Breast epithelium (tissue), 4 donors: ENCODE data around the gene SPRY1. TPM values are rescaled to one million over a fixed set of nuclear protein-coding genes. Genes with fewer than 3 reads are reported as not detected.
A peak's percentile ranks its signal among the peaks of the same experiment; 100 is the strongest.

Experiments
- DNase-seq, 2 donors: peaks; one replicate each; pipeline ENCODE4 v3.0.0-alpha.2; 2019; ENCODE audit warnings: low spot score in 2 of 2
- H3K27ac ChIP-seq, 2 donors: fragments of 200-600 bp; sonication (generic) in 1 of 2; one replicate each; pipeline ENCODE4 v1.5.1; 2016 to 2019; ENCODE audit warnings: mild to moderate bottlenecking in 1 of 2
- H3K27me3 ChIP-seq, 2 donors: fragments of 200-600 bp; sonication (generic) in 1 of 2; one replicate each; pipeline versions ENCODE4 v1.5.1 to v1.6.0; 2017 to 2019; ENCODE audit warnings: control low read depth in 1 of 2, mild to moderate bottlenecking in 1 of 2
- H3K36me3 ChIP-seq: fragments of 200-600 bp; one replicate; pipeline ENCODE4 v1.5.1; 2019
- H3K4me1 ChIP-seq, 2 donors: fragments of 200-600 bp; sonication (generic); one replicate each; pipeline ENCODE4 v1.5.1; 2016 to 2019; ENCODE audit warnings: control low read depth in 1 of 2
- H3K4me3 ChIP-seq, 3 donors: fragments of 200-600 bp; sonication (generic); 1 replicate in 2 of 3; 2 replicates in 1 of 3; pipeline ENCODE4 v1.5.1; 2016 to 2019; ENCODE audit warnings: mild to moderate bottlenecking in 3 of 3, moderate library complexity in 2 of 3
- H3K9me3 ChIP-seq, 2 donors: fragments of 200-600 bp; sonication (generic) in 1 of 2; one replicate each; pipeline ENCODE4 v1.5.1; 2016 to 2019; ENCODE audit warnings: control low read depth in 1 of 2
- CTCF ChIP-seq, 3 donors: fragments of 450-650 bp; IDR thresholded peaks; one replicate each; pipeline ENCODE4 v1.5.1; 2016 to 2017; ENCODE audit warnings: antibody characterized with exemption in 3 of 3, mild to moderate bottlenecking in 3 of 3, moderate library complexity in 3 of 3
- POLR2A ChIP-seq: fragments of 450-650 bp; IDR thresholded peaks from one replicate; pipeline ENCODE4 v1.6.1; 2016; ENCODE audit warnings: antibody characterized with exemption, mild to moderate bottlenecking, moderate library complexity
- POLR2AphosphoS5 ChIP-seq, 3 donors: sonication (generic); formaldehyde crosslinking; IDR thresholded peaks; one replicate each; pipeline ENCODE4 v1.6.1; 2017; ENCODE audit warnings: antibody characterized with exemption in 3 of 3
- intact Hi-C: fragments of 100-400 bp; cut with DNase I; formaldehyde crosslinking; loops from one replicate; pipeline ENCODE4 v1.15.1; 2023; ENCODE audit warnings: low total_unique reads
- total RNA-seq, 3 donors: library from RNA; depleted of rRNA; stranded (reverse); fragments of >200 nt; gene quantifications; one replicate each; pipeline ENCODE4 v1.1.0, GENCODE V29; 2016

SPRY1 gene
- total RNA-seq, 3 donors from 2014 or later = 82.1 to 233 (median 103) TPM

DNA sequence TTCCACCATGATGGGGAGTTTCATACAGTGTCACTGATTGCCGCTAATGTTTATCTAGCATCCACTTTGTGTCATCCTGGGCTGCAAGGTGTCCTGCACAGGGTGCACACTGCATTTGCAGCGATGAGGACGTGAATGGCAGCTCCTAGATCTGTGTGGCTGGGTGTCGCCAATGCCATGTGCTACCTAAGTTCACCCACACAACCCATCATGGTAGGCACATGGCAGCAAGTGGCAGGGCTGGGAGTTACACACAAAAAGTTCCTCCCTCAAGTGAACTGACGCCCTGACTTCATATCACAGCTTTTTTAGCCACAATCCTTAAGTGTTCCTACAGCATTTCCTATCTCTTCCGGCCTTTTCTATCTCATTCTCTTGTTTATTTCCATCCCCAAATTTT, 45.9 kb upstream of the SPRY1 start:
- H3K4me1 ChIP-seq = no peaks in the 10 kb centered on the region
- DNase-seq = no peak
- no peak overlapping the region for H3K4me3 ChIP-seq
- H3K36me3 ChIP-seq = no peaks in the 10 kb centered on the region
- no peaks in the 10 kb centered on the region for H3K9me3 ChIP-seq
- H3K27ac ChIP-seq = no peak overlapping the region
- H3K27me3 ChIP-seq = no peaks in the 10 kb centered on the region
- intact Hi-C loops = no loop called here
- TF ChIP-seq POLR2AphosphoS5 (IDR thresholded peaks at IDR 0.05) = no peak
- no peak for TF ChIP-seq CTCF (IDR thresholded peaks at IDR 0.05)
- no peak for TF ChIP-seq POLR2A

GRCh38 chr4:123351713-123352112, 44.9 kb upstream of the SPRY1 start:
- no peak for DNase-seq
- no peaks in the 10 kb centered on the region for H3K36me3 ChIP-seq
- H3K9me3 ChIP-seq = no peaks in the 10 kb centered on the region
- intact Hi-C loops = no loop called here
- H3K4me3 ChIP-seq = no peak overlapping the region
- no peaks in the 10 kb centered on the region for H3K27me3 ChIP-seq
- no peak for TF ChIP-seq CTCF (IDR thresholded peaks at IDR 0.05)
- H3K4me1 ChIP-seq = no peaks in the 10 kb centered on the region
- H3K27ac ChIP-seq = peak overlapping the region; percentile 72 to 73

GRCh38 chr4:123352240-123352945, 44.2 kb upstream of the SPRY1 start:
- Histone ChIP-seq H3K27me3 (no peaks in the 10 kb centered on the region), H3K4me3 (no peak overlapping the region), H3K27ac (peak overlapping the region; percentile 72 to 85), H3K4me1 (no peaks in the 10 kb centered on the region), H3K36me3 (no peaks in the 10 kb centered on the region), H3K9me3 (no peaks in the 10 kb centered on the region)
- DNase-seq = peak in 1 of 2 donors; percentile 41
- intact Hi-C loops = no loop called here
- TF ChIP-seq POLR2A (no peak), POLR2AphosphoS5 (IDR thresholded peaks at IDR 0.05) (peak in 1 of 3 donors; percentile 17)

- intact Hi-C loops = no loop called here
- DNase-seq = no peak
- no peaks in the 10 kb centered on the region for H3K27me3 ChIP-seq
- H3K4me1 ChIP-seq = no peaks in the 10 kb centered on the region
- H3K4me3 ChIP-seq = no peak overlapping the region
- no peak for TF ChIP-seq POLR2AphosphoS5 (IDR thresholded peaks at IDR 0.05)
- TF ChIP-seq CTCF (IDR thresholded peaks at IDR 0.05) = no peak
- TF ChIP-seq POLR2A = no peak
- H3K9me3 ChIP-seq = no peaks in the 10 kb centered on the region
- H3K27ac ChIP-seq = peak overlapping the region; percentile 72 to 85
- no peaks in the 10 kb centered on the region for H3K36me3 ChIP-seq
Observed at GRCh38 chr4:123352966-123353365, 43.6 kb upstream of the SPRY1 start.

DNA sequence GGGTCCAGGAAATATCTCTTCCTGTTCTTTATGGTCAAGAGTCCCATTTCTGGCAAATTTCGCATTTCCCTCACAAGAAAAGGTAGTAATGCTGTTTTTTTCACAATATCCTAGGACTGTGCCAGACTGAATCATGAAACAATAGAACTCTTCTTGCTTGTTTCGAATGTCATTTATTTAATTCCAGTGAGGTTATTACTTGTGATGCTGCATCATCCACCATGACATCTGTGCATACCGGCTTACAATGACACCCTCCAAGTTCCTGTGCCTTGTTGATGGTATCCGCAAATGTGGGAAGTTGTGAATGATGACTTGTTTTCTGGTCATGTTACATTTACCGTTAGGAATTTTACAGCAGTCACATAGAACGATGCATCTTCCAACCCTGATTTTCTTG, 42.9 kb upstream of the SPRY1 start:
- intact Hi-C loops = no loop called here
- no peak for DNase-seq
- H3K4me3 ChIP-seq = no peak overlapping the region
- H3K36me3 ChIP-seq = no peaks in the 10 kb centered on the region
- peak overlapping the region; percentile 72 to 85 for H3K27ac ChIP-seq
- no peaks in the 10 kb centered on the region for H3K4me1 ChIP-seq
- no peaks in the 10 kb centered on the region for H3K27me3 ChIP-seq
- H3K9me3 ChIP-seq = no peaks in the 10 kb centered on the region
- no peak for TF ChIP-seq POLR2A
- no peak for TF ChIP-seq CTCF (IDR thresholded peaks at IDR 0.05)
- no peak for TF ChIP-seq POLR2AphosphoS5 (IDR thresholded peaks at IDR 0.05)
